ENCODE results near the gene ASMT.
"Not testable (repeated sequence)": the region's sequence is repeated elsewhere in the genome, so short reads cannot be mapped to it uniquely, and the experiment has no call there.

ASMT gene

DNA sequence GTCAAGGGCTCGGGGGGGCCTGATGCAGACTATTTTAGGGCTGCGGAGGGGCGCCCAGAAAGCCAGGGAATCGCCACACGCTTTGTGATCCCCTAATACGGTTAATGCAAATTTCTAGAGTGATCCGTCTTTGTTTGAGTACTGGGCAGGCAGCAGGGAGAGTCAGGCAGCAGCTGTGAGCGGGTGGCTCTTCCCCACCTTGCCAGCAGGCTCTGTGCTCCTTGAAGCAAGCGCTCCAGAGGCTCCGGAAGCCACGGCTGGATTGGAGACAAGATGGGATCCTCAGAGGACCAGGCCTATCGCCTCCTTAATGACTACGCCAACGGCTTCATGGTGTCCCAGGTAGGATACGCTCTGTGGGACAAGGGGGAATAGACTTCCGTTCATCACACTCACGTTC lies at the start of gene ASMT:
Gene ASMT, plus strand, starts transcription at position 133 of the 400 bp plus-strand sequence. Its CDS starts 141 bp downstream, at position 274.
- no peak for DNase-seq (ENCODE audit: low read depth)

- not testable (repeated sequence) for DNase-seq (ENCODE audit: low read depth)
These were observed 40.7 kb upstream of the ASMT start for GRCh38 chrX:1574181-1574580.

GRCh38 chrX:1576201-1576992 lies 38.5 kb upstream of the ASMT start:
- DNase-seq (ENCODE audit: low read depth) = no peak

- no peak for DNase-seq (ENCODE audit: low read depth)
These were observed 37.0 kb upstream of the ASMT start for GRCh38 chrX:1577845-1578244.

GRCh38 chrX:1578511-1579173 lies 36.2 kb upstream of the ASMT start:
- DNase-seq (ENCODE audit: low read depth) = no peak

DNA sequence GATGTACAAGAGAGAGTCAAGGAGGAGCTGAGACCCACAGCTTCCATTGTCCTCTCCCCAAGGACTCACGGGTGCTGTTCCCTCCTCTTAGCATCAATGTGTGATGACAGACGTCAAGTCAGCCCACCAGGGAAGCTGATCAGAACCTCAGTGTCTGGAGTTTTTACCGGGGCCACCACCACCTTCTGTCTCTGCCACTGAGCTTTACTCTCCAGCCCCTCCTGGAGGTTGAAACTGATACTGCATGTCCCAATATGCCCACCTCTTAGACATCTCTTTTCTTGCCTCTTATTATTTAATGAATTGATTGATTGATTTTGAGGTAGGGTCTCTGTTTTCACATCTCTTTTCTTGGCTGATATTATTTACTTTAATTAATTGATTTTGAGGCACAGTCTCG lies 33.7 kb upstream of the ASMT start:
- DNase-seq (ENCODE audit: low read depth) = peak; percentile 43

DNA sequence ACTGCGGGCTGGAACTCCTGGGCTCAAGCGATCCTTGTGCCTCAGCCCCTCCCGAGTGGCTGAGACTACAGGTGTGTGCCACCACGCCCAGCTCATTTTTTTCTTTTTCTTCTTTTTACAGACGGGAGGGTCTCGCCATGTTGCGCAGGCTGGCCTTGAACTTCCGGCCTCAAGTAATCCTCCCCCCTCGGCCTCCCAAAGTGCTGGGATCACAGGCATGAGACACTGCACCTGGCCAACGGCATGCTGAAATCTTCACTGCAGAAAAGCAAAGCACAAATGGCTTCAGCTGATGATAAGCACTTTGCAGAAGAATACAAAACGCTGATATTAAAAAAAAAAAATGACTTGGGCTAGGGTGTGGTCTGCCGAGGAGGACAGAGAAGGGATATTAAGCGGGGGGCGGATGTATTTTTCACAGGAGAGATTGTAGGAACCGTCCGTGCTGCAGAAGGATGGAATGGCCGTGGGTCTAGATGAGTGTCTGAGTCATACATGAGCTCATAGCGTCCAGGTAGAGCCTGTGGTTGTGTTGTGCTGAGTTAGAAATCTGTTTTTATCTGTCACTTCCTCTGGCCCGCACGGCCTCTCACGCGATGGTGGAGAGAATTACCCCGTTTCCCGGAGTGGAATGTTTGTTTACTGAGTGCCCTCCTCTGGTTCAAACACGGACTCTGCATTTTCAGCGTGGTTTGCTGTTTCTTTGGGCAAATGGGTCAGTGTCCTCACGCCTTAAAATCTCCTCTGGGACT lies 32.0 kb upstream of the ASMT start:
- DNase-seq (ENCODE audit: low read depth) = peak; percentile 63

DNA sequence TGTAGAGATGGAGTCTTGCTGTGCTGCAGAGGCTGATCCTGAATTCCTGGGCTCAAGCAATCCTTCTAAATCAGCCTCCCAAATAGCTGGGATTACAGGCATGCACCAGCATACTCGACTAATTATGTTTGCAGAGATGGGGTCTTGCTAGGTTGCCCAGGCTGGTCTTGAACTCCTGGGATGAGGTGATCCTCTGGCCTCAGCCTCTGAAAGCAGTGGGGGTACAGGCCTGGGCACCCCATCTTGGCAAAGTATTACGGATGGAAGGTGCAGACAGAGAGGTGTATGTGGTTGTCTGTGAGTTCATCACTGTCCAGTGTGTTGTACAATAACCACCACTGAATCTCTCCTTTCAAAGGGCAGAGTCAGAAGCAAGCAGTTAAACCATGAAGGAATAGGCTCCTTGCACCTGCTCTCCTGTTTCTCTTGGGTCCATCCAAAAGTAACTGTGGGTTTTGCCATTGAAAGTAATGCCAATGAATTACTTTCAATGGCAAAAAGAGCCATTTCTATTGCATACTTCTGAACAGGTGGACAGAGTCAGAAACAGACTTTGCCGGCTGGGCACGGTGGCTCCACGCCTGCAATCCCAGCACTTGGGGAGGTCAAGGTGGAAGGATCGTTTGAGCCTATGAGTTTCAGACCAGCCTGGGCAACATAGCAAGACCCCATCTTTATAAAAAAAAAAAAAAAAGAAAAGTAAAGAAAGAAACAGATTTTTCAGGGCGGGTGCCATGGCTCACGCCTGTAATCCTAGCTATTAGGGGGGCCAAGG lies 30.4 kb upstream of the ASMT start:
- no peak for DNase-seq (ENCODE audit: low read depth)

GRCh38 chrX:1587161-1587560 lies 27.7 kb upstream of the ASMT start:
- DNase-seq (ENCODE audit: low read depth) = no peak

DNA sequence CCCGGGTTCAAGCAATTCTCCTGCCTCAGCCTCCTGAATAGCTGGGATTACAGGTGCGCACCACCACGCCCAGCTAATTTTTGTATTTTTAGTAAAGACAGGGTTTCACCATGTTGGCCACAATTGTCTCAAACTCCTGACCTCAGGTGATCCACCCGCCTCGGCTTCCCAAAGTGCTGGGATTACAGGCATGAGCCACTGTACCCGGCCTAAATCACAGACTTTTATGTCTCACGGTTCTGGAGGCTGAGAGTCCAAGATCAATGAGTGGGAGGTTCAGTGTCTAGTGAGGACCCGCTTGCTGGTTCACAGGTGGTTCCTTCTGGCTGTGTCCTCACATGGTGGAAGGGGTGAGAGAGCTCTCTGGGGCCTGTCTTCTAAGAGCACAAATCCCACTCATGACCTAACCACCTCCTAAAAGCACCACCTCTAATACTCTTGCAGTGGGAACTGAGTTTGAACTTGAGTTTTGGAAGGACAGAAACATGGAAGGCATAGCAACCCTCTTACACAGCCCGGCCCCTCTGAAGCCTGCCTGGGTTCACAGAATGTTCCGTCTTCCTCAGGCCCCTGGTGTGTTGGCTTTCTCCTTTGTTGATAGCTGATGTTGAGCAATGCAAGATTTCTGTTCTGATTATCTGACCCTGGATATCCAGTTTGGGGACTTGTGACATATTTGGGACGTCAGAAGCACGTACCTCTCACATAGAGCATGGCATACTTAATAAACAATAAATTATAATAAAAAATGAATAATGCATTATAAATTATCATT lies 25.3 kb upstream of the ASMT start:
- no peak for DNase-seq (ENCODE audit: low read depth)

- peak; percentile 98 for DNase-seq (ENCODE audit: low read depth)
These were observed 23.6 kb upstream of the ASMT start, which contains the start of gene AKAP17A for GRCh38 chrX:1591102-1591862. Gene AKAP17A, plus strand, starts transcription at chrX:1591604. Its CDS starts 1,859 bp downstream, at chrX:1593463.

DNA sequence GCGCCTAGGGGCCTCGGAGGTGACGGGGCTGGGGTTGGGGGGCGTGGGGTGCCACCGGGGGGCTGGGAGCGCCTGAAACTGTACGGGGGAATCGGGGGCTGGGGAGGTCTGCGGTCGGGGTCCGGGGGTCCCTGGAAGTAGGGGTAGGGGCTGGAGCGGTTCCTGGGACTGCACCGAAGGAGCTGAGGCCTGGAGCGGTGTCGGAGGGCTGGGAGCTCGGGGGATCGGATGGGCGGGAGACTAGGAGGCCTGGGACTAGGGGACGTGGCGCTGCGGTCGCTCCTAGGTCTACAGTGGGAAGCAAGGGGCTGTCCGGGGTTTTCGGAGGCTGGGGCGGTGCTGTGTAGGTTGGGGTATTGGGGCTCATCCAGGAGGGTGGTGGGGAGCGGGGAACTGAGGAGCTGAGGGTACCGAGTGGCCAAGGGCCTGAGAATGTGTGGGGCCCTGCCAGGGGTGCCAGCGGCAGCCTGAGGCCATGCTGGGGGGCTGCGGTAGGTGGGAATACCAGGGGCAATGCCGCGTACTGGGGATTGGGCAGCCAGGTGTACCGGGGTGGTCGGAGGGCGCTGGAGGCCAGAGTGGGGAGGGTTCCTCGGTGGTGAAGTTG lies 22.9 kb upstream of the ASMT start:
- DNase-seq (ENCODE audit: low read depth) = no peak

- DNase-seq (ENCODE audit: low read depth) = no peak
These were observed 22.3 kb upstream of the ASMT start for GRCh38 chrX:1592470-1593142.

GRCh38 chrX:1593286-1594271 lies 21.3 kb upstream of the ASMT start:
- no peak for DNase-seq (ENCODE audit: low read depth)

DNA sequence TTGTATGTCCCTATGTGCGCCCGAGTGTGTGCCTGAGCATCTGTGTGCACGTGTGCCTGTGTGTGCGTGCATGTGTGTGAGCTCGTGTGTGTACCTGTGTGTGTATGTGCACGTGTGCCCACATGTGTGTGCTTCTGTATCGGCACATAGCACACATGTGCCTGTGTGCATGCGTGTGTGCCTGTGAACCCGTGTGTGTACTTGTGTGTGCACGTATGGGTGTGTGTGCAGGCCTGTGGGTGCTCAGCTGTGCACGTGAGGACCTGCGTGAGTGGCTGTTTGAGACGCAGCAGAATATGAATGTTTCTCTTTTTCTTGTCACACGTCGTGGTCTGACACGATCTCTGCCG lies 19.2 kb upstream of the ASMT start:
- DNase-seq (ENCODE audit: low read depth) = no peak

DNA sequence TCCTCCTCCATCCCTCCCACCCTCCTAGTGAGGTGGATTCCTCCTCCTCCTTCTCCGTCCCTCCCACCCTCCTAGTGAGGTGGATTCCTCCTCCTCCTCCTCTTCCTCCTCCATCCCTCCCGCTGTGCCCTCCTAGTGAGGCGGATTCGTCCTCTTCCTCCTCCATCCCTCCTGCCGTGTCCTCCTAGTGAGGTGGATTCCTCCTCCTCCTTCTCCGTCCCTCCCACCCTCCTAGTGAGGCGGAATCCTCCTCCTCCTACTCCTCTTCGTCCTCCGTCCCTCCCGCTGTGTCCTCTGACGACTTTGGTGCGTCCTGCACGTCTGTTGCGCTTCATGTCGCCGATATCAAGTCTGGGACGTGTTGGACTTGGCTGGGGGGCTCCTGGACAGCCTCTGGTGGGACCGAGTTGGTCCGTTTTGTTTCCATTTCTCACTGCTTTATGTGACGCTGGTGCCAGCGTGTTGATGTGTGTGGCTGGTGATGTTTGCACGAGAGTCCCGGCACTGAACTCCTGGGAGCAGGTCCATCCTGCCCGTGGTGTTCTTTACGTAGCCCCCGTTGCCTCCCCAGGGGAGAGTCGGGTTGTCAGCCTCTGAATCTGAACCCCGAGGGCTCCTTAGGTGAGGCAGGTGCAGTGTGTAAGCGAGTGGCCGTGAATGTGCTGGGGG lies 18.0 kb upstream of the ASMT start:
- no peak for DNase-seq (ENCODE audit: low read depth)

- DNase-seq (ENCODE audit: low read depth) = no peak
These were observed 17.4 kb upstream of the ASMT start for GRCh38 chrX:1597345-1598020.
